ENCODE data around the gene FGF4. TPM values are rescaled to one million over a fixed set of nuclear protein-coding genes. Genes with fewer than 3 reads are reported as not detected.
A peak's percentile ranks its signal among the peaks of the same experiment; 100 is the strongest.

The FGF4 gene
- total RNA-seq, 1 donor from 2014 or later = not detected

DNA sequence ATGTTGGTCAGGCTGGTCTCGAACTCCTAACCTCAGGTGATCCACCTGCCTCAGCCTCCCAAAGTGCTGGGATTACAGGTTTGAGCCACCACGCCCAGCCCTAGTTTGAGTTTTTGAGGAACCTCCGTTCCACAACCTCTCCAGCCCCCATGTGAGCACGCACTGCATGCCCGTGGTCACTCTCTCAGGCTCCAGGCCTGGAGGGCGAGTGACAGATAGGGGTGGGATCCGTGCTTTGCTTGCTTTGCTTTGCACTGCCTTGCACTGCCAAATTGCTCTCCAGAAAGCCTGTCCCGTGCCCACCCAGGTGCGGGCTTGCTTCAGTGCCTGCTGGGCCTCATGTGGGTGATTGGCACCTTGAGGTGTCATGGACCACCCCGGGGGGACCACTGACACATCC lies 29.9 kb downstream of the FGF4 start:
- no peak for DNase-seq (ENCODE audit: low read depth)
- no peak overlapping the region for H3K4me3 ChIP-seq (ENCODE audit: low read depth, low read length)
- TF ChIP-seq CTCF (conservative IDR thresholded peaks at IDR 0.05; ENCODE audit: low read depth, low read length) = no peak

DNA sequence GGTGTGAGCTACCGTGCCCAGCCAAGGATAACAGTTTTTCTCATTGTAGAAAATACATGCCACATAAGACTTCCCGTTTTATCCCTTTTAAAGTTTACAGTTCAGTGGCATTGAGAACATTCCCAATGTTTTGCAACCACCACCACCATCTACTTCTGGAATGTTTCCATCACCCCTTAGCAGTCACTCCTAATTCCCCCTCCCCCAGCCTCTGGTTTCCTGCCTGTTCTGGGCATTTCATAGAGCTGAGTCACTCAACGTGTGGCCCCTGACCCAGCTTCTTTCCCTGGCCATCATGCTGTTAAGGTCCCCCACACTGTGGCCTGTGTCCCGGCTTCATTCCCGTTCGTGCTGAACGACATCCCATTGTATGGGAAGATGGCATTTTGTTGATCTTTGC lies 30.7 kb downstream of the FGF4 start:
- peak; percentile 82 for DNase-seq (ENCODE audit: low read depth)
- no peak overlapping the region for H3K4me3 ChIP-seq (ENCODE audit: low read depth, low read length)
- no peak for TF ChIP-seq CTCF (conservative IDR thresholded peaks at IDR 0.05; ENCODE audit: low read depth, low read length)

GRCh38 chr11:69734841-69735240 lies 40.3 kb downstream of the FGF4 start:
- TF ChIP-seq CTCF (conservative IDR thresholded peaks at IDR 0.05; ENCODE audit: low read depth, low read length) = no peak
- H3K4me3 ChIP-seq (ENCODE audit: low read depth, low read length) = no peak overlapping the region
- no peak for DNase-seq (ENCODE audit: low read depth)

DNA sequence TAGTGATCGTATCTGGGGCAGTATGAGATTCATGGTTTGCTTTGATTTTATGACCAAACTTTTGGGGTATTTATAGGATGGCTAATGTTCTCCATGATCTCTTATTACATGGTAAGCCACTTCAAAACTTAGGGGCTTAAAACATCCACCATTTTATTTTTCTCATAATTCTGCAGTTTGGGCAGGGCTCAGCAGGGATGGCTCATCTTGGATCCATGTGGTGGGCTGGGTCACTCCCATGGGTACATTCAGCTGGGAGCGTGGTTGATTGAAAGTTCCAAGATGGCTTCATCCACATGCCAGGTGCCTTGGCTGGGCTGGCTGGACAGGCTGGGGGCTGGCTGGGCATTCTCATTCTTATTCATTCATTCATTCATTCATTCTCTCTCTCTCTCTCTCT lies 40.8 kb downstream of the FGF4 start:
- TF ChIP-seq CTCF (conservative IDR thresholded peaks at IDR 0.05; ENCODE audit: low read depth, low read length) = no peak
- no peak for DNase-seq (ENCODE audit: low read depth)
- H3K4me3 ChIP-seq (ENCODE audit: low read depth, low read length) = no peak overlapping the region

DNA sequence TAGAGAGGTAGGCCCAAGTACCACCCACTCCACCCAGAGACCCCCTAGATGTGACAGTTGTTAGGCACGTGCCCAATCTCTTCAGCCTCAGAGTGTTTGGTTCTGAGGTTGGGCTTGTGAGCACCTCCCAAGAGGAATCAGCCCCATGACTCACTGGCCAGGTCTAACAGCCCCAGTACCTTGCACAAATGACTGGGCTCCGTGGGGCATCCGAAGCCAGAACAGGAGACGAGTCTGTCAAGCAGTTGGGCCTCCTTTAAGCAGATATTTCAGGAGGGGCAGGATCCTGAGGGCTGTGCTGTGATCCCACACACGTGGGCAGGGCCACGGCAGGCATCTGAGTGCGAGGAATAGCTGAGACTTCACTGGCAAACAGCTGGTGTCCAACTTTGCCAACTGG lies 42.2 kb downstream of the FGF4 start:
- no peak for DNase-seq (ENCODE audit: low read depth)
- TF ChIP-seq CTCF (conservative IDR thresholded peaks at IDR 0.05; ENCODE audit: low read depth, low read length) = no peak
- H3K4me3 ChIP-seq (ENCODE audit: low read depth, low read length) = no peak overlapping the region

DNA sequence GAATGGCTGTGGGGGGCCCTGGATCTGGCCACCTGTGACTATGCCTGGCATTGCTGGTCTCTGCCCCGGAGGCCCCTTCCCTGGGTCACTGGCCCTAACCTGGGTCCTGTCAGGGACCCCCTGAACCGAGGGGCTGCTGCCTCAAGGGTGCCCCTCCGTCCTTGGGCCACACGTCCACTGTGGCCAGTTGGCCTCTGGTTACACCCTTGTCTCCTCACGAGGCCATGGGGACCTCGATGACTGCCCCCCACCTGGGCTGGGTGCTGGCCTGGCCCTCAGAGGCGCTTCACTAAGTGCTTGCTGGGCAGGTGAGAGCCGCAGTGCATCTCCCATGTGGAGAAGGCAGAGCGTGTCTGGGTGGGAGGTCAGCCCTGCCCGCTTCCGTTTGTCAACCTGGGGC lies 44.0 kb downstream of the FGF4 start:
- no peak for TF ChIP-seq CTCF (conservative IDR thresholded peaks at IDR 0.05; ENCODE audit: low read depth, low read length)
- no peak overlapping the region for H3K4me3 ChIP-seq (ENCODE audit: low read depth, low read length)
- DNase-seq (ENCODE audit: low read depth) = no peak

DNA sequence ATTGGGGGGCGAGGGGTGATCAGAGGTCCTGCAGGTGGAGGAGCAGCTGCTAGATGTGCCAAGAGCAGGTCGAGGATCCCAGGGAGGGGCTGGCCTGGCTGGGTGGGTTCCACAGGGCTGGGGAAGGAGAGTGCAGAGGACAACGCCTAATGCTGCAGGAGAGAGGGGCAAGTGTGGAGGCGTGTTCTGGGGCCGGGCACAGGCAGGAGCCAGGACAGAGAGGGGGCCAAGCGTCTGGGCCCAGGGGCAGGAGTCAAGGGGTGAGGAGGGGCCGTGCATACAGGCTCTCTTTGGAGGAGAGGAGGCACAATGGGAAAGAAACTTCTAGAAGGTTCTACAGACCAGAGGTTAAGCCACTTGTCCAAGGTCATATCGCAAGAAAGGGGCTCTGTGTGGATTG lies 44.6 kb downstream of the FGF4 start:
- H3K4me3 ChIP-seq (ENCODE audit: low read depth, low read length) = no peak overlapping the region
- no peak for TF ChIP-seq CTCF (conservative IDR thresholded peaks at IDR 0.05; ENCODE audit: low read depth, low read length)
- DNase-seq (ENCODE audit: low read depth) = no peak

Data from epithelial cell of proximal tubule (primary cell).